ENCODE data around the gene NTN1. TPM values are rescaled to one million over a fixed set of nuclear protein-coding genes. Genes with fewer than 3 reads are reported as not detected.

NTN1 gene
- total and polyA plus RNA-seq, 9 donors = 0.28 to 12.5 (median 1.8) TPM

DNA sequence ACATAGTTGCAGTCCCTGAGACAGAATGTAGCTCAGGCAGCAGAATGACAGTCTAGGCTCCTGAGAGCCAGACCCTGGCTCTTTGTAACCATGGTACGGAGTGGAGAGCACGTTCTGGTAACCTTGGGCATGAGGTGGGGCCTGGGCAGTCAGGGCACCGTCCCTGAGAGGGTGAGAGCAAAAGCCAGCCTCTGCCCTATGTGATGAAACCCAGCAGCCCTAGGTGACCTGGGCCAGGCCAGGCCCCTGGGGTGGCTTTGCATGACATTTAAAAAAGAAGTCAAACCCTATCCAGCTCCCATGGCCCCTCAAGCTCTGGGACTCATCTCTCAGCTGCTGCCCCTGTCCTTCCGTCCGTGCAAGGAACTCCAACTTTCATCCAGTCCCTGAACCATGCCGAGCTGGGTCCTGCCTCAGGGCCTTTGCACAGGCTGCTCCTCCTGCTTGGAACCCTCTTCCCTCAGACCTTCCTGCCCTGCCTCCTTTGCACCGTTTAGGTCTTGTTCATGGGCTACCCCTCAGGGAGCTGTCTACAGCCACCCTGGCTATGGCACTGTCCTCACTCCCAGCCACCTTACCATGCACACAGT is 188.6 kb downstream of the NTN1 start:
- H3K4me3 ChIP-seq = no peak overlapping the region
- H3K27me3 ChIP-seq = no peaks in the 10 kb centered on the region
- H3K9me3 ChIP-seq = no peaks in the 10 kb centered on the region
- intact Hi-C loops (cut with DNase I) = loop anchor here in 1 of 4 donors (10.0 kb wide), 1 partner anchor 55 kb away; no protein-coding TSS in a partner anchor
- no peak overlapping the region for H3K27ac ChIP-seq
- DNase-seq = no peak
- TF ChIP-seq, protein P1, sequence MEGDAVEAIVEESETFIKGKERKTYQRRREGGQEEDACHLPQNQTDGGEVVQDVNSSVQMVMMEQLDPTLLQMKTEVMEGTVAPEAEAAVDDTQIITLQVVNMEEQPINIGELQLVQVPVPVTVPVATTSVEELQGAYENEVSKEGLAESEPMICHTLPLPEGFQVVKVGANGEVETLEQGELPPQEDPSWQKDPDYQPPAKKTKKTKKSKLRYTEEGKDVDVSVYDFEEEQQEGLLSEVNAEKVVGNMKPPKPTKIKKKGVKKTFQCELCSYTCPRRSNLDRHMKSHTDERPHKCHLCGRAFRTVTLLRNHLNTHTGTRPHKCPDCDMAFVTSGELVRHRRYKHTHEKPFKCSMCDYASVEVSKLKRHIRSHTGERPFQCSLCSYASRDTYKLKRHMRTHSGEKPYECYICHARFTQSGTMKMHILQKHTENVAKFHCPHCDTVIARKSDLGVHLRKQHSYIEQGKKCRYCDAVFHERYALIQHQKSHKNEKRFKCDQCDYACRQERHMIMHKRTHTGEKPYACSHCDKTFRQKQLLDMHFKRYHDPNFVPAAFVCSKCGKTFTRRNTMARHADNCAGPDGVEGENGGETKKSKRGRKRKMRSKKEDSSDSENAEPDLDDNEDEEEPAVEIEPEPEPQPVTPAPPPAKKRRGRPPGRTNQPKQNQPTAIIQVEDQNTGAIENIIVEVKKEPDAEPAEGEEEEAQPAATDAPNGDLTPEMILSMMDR (IDR thresholded peaks at IDR 0.05) = no peak
- TF ChIP-seq EP300 (IDR thresholded peaks at IDR 0.05) (no peak), POLR2A (IDR thresholded peaks at IDR 0.05) (no peak)
- H3K36me3 ChIP-seq = no peaks in the 10 kb centered on the region
- WGBS, 3 donors = 75 to 96% (median 85%) methylated on average over 5 to 7 of the region's 7 CpGs
- peaks cover 3% of the 10 kb centered on the region for H3K4me1 ChIP-seq (ENCODE audit: insufficient read depth)

DNA sequence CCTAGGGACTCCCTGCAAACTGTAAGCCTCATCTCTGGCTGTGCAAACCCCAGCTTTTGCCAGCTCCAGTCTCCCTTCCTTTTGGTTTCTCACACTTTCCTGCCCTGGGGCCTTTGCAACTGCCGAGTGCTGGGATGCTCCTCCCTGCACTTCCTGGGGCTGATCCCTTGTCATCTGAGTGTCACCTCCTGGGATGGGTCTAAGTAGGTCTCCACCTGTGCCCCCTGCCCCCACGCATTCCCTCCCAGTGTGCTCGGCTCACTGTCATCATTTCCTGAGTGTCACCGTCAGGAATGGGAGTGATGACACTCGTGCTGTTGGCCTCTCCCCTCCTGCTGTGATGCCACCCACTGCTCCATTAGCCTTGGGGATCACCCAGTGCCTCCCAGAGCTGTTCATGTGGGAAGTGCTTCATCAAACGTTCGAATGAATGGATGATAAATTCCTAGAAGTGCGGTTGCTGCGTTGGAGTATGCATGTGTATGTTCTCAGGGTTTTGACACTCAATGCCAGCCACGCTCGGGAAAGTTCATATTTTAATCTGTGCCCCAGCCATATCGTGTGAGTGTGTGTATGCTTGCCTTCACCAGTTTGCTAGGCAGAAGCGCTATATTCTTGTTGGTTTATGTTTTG is 189.9 kb downstream of the NTN1 start:
- no peak overlapping the region for H3K27ac ChIP-seq
- no peaks in the 10 kb centered on the region for H3K27me3 ChIP-seq
- DNase-seq = no peak
- TF ChIP-seq, protein P1 (IDR thresholded peaks at IDR 0.05) = no peak
- no peak for TF ChIP-seq EP300 (IDR thresholded peaks at IDR 0.05)
- TF ChIP-seq POLR2A (IDR thresholded peaks at IDR 0.05) = no peak
- H3K36me3 ChIP-seq = no peaks in the 10 kb centered on the region
- H3K4me3 ChIP-seq = no peak overlapping the region
- 79 to 83% (median 80%) methylated on average over 13 of the region's 13 CpGs for WGBS, 3 donors
- intact Hi-C loops (cut with DNase I) = no loop called here
- no peaks in the 10 kb centered on the region for H3K9me3 ChIP-seq
- peaks cover 3% of the 10 kb centered on the region for H3K4me1 ChIP-seq (ENCODE audit: insufficient read depth)

DNA sequence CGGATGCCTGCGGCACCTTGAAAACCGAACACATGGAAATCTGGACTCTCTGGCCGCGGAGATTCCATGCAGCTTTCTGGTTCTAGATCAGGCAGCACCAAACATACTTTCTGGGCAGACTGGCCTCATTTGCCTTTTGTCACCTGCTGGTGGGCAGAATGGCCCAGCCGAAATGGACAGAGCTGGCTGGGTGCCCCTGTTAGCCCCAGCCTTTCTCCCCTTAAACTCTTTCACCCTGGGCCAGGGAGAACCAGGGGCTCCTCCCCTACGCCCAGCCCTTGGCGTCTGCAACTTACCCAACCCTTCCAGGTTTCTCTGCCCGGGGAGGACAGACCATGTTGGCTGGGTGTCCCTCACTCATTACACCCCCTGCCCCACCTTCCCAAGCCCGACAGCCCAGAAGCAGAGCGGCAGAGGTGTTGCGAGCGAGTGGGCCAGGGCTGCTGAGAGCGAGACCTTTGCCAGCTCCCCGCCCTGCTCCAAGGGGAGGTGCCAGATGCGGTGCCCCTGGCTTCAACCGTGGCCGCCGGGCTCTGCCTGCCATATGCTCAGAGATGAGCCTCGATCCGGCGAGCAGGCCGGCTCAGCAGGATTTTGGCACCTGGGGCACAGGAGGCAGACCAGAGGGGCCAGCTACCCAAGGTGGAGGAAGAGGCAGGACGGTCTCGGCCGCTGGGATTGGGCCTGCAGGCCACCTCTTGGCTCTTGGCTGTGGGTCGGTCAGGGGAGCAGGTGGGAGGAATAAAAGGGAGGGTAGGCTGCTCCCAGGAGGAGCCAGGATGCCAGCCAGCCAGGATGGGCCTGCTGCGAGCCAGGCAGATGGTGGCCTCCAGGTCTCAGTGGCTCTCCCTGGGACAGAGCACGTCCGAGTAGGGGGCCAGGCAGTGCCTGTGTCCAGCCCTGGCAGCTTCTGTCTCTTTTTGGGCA is 191.3 kb downstream of the NTN1 start:
- no peaks in the 10 kb centered on the region for H3K36me3 ChIP-seq
- no peak overlapping the region for H3K4me3 ChIP-seq
- H3K27me3 ChIP-seq = no peaks in the 10 kb centered on the region
- H3K9me3 ChIP-seq = no peaks in the 10 kb centered on the region
- H3K4me1 ChIP-seq (ENCODE audit: insufficient read depth) = no peaks in the 10 kb centered on the region
- TF ChIP-seq, protein P1 (IDR thresholded peaks at IDR 0.05) = no peak
- no peak for TF ChIP-seq EP300 (IDR thresholded peaks at IDR 0.05)
- TF ChIP-seq POLR2A (IDR thresholded peaks at IDR 0.05) = no peak
- intact Hi-C loops (cut with DNase I) = no loop called here
- H3K27ac ChIP-seq = no peak overlapping the region
- 93 to 96% (median 94%) methylated on average over 30 of the region's 30 CpGs for WGBS, 3 donors
- no peak for DNase-seq

DNA sequence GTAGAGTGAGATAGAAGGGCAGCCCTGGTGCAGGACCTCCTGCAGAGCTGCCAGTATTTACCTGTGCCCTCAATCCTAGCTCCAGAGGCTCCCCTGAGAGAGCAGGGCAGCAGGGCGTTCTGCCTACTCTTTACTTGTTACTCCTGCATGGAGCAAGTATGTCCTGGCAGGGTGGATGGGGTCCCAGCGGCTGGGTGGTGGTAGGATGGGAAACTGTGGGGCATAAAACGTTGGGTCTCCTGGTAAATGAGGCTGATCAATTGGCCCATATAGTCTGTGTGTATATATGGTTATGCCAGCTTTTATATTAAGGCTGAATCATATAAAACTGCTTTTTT is 192.0 kb downstream of the NTN1 start:
- Histone ChIP-seq H3K27ac (no peak overlapping the region), H3K4me3 (no peak overlapping the region), H3K36me3 (no peaks in the 10 kb centered on the region), H3K27me3 (no peaks in the 10 kb centered on the region), H3K9me3 (no peaks in the 10 kb centered on the region), H3K4me1 (ENCODE audit: insufficient read depth) (no peaks in the 10 kb centered on the region)
- intact Hi-C loops (cut with DNase I) = no loop called here
- DNase-seq = no peak
- TF ChIP-seq POLR2A (IDR thresholded peaks at IDR 0.05) = no peak
- no peak for TF ChIP-seq EP300 (IDR thresholded peaks at IDR 0.05)
- TF ChIP-seq, protein P1 (IDR thresholded peaks at IDR 0.05) = no peak
- 78 to 85% (median 81%) methylated on average over 3 of the region's 3 CpGs for WGBS, 3 donors

Data from ovary (tissue), 9 donors.